Activated naive CD4-positive, alpha-beta T cell treated with Interleukin-2 at 50 U/mL for 16 hours (primary cell): ENCODE measurements around the gene CA5A.

Source experiments
- DNase-seq: peaks from one replicate; pipeline ENCODE4 v3.0.0-alpha.2; 2020

CA5A gene

DNA sequence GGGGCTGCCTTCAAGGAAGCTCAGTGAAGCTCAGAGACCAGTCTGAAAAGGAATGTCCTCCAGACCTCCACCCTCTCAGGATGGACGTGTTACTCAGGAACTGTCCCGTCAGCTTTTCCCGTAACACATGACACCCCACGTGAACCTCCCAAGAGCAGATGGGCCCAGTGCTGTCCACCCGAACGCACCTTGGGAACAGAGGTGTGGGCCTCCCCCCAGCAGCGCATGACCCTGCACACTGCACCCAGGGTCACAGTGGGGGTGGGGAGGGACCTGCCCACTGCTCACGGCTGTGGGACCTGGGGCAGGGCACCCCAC, 88.9 kb downstream of the CA5A start:
- no peak for DNase-seq

DNA sequence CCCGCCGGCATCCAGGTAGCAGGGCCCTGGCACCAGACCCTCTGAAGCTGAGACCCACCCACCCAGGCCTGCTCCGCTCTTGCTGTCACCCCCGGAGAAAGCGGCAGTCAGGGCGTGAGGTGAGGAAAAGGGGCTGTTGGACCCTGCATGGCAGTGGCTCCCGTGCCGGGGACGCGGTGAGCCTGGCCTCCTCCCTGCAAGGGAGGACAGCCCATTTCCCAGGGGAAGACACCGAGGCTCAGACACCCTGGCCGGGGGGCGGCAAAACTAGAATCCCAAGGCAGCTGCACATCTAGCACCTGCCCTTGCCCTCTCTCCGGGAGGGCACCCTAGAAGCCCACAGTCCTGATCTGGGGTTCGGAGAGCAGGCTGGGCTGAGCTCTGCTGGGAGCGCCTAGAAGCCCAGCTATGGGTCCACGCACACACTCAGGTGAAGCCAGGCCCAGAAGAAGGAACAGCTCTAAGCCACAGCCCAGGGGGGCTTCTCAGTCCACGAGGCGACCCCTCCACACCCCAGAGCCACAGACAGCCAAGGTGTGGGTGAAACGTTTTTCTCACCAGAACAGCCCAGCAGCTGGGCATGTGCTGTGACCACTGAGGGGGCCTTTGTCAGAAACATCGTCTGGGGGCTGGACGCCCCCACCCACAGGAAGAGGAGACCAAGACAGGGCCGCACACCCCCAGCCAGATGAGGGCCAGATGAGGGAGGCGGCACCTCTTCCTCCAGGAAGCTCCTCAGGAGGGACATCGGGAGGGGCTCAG, 89.4 kb downstream of the CA5A start:
- DNase-seq, result no peak

DNA sequence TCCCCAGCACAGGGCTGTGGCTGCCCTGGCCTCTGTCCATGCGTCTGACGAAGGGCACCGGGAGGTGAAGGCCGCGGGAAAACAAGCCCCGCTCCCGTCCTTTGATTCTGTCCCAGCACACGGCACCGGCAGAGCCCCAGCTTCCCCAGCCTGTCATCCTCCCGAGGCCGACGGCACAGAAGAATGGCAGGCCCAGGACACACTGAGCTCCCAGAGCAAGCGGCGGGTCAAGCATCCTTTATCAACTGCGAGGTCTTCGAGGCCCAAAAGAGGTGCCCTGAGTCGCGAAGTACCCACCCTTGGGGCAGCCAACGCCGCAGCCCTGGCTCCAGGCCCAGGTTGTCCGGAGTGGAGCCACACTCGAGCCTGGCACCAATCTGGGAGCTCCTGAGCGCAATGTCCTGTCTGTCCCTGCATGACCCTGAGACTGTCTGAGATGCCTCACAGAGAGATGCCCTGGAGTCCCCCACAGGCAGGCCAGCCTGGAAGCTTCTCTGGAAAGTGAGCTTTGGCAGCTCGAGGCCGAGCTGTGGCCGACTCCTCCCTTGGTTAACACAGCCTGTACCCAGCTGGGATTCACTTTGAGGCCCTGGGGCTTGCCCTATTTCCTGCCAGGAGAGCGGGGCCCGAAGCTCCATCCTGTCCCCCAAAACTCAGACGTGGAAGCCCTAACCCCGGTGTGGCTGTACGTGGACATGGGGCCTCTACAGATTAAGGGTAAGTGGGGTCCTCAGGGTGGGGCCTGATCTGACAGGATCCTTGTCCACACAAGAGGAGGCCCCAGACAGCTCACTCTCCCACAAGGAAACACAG, 90.3 kb downstream of the CA5A start:
- no peak for DNase-seq

DNA sequence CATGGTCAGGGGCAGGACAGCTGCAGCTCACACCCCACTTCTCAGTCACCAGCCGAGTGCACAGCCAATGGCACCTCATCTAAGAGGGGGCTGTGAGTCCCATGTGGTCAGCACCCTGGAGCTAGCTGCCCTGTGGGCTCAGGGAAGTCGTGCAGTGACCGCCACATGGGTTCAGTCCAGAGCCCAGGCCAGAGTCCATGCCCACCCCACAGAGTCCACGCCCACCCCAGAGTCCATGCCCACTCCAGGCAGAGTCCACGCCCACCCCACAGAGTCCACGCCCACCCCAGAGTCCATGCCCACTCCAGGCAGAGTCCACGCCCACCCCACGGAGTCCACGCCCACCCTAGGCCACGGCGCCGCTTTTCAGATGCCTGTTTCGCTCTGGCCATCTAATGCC, 91.1 kb downstream of the CA5A start:
- DNase-seq, result no peak

DNA sequence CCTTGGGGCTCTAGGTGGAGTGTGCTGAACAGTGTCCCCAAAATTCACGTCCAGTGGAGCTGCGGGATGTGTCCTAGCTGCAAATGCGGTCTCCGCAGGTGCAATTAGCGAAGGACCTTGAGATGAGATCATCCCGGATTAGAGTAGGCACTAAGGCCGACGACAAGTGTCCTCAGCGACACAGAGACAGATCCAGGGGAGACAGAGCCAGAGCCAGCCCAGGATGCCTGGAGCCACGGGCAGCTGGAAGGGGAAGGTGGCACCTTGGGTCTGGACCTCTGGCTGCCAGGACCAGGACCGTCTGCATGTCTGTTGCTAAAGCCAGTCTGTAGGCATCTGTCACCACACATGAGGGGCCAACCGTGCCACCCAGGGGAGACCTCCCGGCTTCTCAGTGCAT, 91.5 kb downstream of the CA5A start:
- no peak for DNase-seq

DNA sequence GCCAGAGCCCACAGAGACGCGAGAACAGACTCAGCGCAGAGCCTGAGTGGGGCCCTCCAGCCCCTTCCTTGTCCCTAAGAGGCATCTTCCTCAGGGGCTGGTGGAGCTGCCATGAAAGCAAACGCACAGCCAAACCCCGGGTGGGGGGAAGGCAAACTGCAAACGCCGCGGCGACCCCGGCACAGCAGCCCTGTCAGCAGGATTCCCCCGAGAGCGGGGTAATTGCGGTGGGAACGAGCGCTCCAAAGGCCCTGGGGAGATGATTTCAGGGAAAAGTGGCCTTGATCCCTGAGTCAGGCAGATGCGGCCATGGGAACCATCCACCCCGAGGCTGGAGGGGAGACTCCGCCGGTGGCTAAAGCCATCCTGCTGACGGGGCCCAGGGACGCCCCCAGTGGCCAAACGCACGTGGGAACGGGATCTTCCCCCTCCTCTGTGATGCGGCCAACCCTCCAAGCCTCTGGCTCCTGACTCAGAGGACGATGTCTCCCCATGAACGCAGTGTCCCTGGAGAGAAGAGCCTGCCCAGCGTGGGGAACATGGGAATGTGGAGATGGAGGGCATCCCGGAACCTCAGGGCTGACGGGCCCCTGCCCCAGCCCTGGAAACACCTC, 92.1 kb downstream of the CA5A start:
- no peak for DNase-seq

DNA sequence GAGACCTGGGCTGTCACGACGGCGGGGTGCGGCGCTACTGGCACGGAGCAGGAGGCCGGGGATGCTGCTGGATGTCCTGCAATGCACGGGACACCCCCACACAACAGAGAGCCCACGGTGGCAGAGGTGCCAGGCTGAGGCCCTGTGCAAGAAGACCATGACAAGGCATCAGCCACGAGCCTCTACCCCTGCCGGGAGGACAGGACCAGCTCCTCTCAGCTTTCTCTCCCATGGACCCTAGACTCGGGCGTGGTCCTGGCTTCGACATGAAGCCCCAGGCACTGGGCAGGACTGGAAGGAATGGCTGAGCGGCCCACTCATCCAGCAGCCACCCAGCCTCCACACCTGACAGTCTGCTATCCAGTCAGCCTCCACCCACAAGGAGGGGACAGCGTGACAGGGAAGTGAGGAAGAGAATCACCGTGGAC, 92.6 kb downstream of the CA5A start:
- no peak for DNase-seq

DNA sequence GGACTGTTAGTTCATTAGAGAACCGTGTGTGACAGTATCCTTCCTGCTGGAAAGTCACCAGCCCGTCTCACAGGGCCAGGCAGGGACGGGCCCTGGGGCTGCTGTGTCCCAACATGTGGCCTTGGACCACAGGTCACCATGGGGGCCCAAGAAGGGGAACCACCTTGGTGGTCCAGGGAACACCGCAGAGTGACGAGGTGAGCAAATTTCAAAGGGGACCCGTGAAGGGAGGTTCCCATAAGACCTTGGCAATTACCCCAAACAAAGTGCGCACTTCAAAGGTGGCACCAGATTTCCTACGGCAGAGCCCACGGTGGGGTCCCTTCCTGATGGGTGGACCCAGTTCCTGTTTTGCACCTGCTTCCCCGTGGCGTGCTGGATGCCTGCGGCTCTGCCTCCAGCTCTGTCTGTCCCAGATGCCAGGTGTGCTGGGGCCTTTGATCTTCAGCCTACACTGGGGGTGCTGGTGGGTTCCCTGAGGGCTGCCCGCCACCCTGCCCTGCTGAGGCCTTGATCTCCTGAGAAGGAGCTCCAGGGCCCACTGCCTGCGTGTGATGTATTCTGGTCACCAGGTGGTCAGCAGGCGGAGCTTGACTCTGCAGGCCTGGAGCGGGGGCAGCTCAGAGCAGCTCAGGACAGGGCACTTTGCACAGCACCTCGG, 94.0 kb downstream of the CA5A start:
- DNase-seq, result no peak

DNA sequence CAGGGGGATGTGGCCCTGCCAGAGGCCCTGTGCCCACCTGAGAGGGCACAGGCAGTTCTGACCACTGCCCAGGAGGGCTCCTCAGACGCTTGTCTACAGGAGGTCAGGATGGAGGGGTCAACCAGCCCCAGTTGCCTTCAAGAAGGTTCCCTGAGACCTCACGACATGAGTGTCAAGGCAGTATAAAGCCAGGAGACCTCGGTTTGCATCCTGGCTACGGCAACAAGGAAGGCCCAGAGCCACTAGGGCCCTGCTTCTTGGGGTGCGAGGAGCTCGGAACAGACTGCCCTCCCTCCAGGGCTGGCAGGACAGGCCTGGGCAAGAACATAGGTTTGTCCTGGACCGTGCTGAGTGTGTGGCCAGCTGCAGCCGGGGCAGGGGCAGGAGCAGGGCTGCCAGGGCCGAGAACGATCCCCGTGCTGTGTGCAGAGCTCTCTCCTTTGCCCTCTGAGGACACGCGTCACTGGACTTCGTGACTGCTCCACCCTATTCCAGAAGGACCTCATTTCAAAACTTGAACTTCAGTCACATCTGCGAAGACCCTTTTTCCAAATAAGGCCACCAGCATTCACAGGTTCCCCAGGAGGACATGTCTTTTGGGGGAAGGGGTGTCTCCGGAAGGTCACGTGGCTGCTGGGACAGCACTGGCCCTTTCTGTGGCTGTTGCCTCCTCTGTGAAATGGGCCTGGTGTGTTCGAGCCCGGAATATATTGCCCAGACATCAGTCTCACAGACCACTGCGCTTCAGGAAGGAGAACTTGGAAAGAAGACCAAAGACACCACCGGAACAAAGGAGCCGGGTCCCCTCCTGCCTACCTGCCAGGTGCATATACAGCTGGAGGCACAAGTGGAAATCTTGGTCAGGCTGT, 94.8 kb downstream of the CA5A start:
- DNase-seq, result no peak

DNA sequence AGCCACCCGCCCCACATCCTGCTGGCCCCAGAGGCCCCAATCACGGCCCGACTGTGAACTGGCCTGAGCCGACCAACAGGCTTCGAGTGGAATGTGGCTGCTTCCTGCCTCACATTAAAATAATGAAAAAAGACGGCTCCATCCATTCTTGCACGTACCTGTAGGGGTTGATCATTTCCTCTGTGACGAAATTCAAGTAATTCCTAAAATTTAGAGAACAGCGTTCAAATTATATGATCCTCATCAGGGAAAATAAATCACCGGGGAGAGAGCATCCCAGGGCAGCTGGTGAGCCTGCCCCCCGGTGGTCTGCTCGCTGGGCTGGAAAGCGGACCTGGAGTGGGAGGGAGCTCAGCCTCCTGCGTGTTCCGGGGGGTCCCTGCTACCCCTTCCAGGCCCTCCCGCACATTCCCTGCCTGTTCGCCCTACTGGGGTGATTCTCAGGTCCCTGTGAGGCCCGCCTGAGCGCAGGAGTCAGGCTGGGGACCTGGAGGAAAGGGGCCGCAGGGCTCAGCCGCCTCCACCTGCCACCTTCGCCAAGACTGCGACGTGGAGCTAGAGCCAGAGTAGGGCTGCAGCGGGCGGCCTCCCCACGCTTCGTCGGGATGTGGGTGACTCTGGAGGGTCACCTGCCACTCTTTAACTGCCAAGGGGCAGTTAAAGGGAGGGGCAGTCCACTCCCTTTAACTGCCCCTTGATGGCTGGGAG, 95.9 kb downstream of the CA5A start:
- no peak for DNase-seq

DNA sequence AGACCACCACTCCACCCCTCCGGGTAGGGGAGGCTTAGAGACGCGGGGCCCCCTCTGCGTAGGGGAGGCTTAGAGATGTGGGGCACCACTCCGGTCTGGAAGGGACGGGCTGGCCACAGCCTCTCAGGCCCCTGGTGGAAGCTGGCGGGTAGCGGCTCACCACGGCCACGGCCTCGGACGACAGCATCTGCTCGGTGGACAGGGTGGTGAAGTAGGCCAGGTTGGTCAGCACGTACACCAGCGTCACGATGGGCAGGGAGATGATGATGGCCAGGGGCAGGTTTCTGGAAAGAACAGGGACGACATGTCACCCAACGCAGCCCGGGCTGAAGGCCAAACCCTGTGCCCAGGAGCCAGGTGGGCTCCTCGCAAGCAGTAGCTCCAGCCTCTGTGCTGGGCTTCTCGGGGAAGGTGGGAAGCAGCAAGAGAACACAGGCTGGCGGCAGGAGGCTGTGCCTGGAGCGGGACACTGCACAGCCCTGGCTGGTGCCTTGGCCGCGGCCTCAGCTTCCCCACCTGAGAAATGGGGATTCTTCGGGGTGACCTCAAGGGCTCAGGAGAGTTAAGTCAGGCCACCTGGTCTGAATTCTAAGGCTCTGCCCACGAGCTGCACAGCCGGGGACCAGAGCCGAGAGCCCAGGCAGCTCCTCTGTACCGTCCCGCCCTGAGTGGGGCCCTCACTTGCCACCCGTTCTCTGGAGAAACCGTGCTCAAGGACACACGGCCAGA, 96.6 kb downstream of the CA5A start:
- no peak for DNase-seq

DNA sequence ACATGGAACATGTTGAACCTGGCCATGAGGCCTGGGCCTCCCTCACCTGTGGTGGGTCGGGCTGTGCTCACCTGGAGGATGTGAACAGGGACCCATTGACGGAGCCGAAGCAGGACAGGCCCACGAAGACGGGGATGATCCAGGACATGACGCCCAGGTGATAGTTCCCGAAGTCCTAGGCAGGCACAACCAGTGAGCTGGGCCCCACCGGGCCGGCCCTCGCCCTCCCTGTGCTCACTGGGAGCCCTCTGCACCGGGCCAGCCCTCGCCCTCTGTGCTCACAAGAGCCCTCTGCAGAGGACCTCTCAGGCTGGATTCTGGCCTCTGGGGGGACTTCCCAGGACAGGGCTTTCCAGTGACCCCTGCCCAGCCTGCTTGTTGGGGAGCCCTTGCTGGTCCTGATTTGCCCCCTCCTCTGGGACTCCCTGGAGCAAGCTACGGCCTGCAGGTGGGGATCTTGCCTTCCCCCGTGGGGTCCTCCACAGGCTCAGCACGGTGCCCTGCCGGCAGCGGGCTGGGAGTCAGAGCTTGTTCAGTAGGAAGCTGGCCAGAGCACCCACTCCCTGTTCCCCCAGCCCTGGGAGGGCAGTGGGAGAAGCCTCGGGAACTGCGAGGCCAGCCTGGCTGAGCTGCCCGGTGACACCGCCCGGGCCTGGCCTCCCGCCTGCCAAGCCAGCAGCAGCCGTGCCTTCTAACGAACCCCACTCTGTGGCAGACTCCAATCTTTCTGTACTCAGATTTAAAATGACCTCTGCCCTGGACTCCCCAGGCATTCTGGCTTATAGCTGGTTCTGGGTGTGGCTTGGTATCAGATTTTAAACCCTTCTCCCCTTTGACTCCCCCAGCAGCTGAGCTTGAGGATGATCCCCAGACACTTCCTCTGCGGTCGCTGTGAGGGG, 97.4 kb downstream of the CA5A start:
- no peak for DNase-seq
